GM12801 (cell line): Measurements from ENCODE around the gene AUNIP.

ENCODE experiments used
- CTCF ChIP-seq: IDR thresholded peaks from one replicate; pipeline ENCODE4 v1.5.1; 2011; ENCODE audit warnings: control low read depth; ENCODE audit not compliant: insufficient read length; ENCODE audit errors: extremely low read depth

Gene AUNIP

GRCh38 chr1:25858906-25859789 is at the start of gene AUNIP:
TSS of gene AUNIP (minus strand) at chr1:25859457. CDS start at chr1:25859357, 100 bp downstream.
- TF ChIP-seq CTCF, result no peak

GRCh38 chr1:25909040-25909439 is 49.8 kb upstream of the AUNIP start:
- no peak for TF ChIP-seq CTCF

- no peak for TF ChIP-seq CTCF
These were observed 48.9 kb upstream of the AUNIP start for GRCh38 chr1:25908161-25908560.

- no peak for TF ChIP-seq CTCF
These were observed 48.3 kb upstream of the AUNIP start for GRCh38 chr1:25907601-25908000.

- no peak for TF ChIP-seq CTCF
These were observed 47.5 kb upstream of the AUNIP start for GRCh38 chr1:25906644-25907300.

- TF ChIP-seq CTCF, result no peak
These were observed 46.7 kb upstream of the AUNIP start, which contains the start of gene STMN1 for GRCh38 chr1:25905680-25906643. TSS of gene STMN1 (minus strand) at chr1:25906419. CDS start at chr1:25904676, 1,743 bp downstream.
